GM21360 (cell line): ENCODE data around the gene KRT26.
"Not testable (repeated sequence)": the region's sequence is repeated elsewhere in the genome, so short reads cannot be mapped to it uniquely, and the experiment has no call there.

Experiments
- ATAC-seq: cut with Tn5 transposase; IDR thresholded peaks from one replicate; pipeline ENCODE4 v1.9.1; 2021; ENCODE audit warnings: mild to moderate bottlenecking, moderate library complexity; ENCODE audit not compliant: unreplicated experiment

Gene KRT26, protein sequence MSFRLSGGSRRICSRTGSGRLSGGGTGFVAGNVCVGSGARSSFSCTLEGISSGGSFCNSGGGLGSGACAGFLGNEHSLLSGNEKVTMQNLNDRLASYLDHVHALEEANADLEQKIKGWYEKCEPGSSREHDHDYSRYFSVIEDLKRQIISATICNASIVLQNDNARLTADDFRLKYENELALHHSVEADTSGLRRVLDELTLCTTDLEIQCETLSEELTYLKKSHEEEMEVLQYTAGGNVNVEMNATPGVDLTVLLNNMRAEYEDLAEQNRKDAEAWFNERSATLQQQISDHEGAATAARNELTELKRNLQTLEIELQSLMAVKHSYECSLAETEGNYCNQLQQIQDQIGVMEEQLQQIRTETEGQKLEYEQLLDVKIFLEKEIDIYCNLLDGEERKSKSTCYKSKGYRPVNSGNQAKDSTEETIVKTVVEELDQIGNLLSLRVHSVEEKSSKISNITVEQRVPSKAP

DNA sequence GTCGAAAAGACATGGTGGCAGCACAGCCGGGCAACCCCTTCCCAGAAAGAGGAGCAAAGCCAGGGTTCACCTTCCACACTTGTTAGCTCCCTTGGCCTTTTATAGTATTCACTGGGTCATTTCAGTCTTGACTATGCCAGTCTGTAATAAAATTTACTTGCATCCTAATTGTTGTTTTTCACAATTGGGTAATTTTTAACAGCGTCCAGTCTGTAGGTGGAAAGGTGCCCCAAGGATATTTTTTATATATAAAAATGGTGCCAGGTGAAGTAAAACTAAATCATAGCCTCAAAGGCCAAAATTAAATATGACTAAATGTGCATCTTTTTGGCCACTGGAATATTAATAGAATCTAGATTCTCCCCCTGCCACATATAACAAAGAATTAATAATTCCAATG lies at the start of gene KRT26:
Gene KRT26, minus strand, starts transcription at position 101 of the 400 bp plus-strand sequence. Its CDS starts 88 bp downstream, at position 13.
- ATAC-seq: no peak

DNA sequence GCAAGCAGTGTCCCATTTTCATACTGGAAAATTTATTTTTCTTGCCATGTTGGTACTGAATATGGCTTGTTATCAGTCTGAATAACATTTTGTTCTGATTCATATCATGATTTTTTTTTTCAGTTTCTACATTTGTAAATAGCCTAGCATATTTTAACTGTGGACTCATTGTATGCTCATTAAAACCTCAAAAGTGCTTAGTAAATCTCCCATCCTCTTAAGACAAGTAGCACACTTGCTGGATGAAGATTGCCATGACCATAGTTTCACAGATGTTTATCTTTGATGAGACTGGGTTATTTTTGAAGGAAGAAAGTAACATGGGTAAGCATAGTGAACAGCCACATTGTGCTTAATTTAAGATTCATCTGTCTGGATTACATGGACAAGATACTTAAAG lies 49.5 kb upstream of the KRT26 start:
- no peak for ATAC-seq

DNA sequence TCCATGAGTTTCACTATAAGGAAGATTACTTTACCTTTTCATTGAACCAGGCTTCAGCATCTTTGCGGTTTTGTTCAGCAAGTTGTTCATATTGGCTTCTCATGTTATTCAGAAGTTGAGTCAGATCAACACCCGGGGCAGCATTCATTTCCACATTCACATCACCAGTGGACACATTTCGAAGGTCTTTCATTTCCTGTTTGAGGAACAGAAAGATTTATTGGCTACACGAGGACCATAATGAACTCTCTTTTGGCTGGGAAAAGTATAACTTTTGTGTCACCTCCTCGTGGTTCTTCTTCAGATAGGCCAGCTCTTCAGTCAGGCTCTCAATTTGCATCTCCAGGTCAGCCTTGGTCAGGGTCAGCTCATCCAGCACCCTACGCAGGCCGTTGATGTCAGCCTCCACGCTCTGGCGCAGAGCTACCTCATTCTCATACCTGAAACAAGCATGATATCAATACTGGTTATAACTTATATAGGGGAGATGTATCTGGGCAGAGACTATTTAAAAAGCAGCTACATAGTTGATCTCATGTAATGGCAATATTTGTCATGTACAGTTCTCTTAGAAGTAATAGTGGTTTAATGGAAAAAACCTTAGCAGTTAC lies 48.3 kb upstream of the KRT26 start:
- ATAC-seq: no peak

DNA sequence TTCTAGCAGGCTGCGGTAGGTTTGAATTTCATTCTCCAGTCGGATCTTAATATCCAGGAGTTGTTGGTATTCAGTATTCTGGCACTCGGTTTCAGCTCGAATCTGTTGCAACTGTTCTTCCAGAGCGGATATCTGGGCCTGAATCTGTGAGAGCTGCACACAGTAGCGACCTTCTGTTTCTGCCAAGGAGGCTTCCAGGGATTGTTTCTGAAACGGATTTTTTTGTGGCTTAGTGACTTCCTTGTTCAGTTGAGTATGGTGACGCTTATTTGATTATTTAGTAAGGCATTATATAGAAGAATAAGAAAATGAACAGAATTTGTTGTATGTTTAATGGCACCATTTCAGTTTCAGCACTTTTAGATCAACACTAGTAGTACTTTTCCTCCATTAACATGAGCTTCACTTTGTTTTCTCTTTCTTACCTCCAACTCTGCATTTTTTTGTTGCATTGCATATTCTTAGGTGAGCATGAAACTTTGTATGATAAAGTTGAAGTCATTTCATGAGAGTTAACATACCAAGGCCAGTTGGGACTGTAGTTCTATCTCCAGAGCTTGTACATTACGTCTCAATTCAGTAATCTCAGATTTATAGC lies 47.6 kb upstream of the KRT26 start:
- no peak for ATAC-seq

DNA sequence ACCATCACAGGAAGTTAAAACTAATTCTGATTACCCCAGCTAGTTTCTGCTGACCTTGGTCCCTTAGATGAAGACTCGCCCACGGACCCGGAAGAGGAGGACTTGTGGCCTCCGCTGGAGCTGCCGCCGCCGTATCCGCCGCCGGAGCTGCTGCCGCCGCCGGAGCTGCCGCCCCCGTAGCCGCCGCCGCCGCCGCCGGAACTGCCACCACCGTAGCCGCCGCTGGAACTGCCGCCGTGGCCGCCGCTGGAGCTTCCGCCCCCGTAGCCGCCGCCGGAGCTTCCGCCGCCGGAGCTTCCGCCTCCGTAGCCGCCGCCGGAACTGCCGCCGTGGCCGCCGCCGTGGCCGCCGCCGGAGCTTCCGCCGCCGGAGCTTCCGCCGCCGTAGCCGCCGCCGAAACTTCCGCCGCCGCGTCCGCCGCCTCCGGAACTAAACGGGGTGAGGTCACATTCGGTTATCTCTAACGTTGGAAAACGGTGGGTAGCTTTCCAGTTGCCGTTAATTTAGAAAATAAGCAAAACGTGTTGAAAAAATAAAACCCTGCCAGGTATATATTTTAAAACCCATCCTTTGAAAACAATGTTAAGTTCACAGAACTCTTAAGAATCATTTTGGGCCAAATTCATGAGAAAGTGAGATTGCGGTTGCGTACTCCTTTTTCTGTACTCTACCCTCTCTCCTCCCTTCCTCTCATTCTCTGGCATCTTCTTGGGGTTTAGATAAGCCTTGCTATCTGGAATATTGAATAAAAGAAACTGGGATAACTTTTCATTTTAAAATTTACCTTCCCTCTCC lies 46.9 kb upstream of the KRT26 start:
- peak; percentile 78 for ATAC-seq

DNA sequence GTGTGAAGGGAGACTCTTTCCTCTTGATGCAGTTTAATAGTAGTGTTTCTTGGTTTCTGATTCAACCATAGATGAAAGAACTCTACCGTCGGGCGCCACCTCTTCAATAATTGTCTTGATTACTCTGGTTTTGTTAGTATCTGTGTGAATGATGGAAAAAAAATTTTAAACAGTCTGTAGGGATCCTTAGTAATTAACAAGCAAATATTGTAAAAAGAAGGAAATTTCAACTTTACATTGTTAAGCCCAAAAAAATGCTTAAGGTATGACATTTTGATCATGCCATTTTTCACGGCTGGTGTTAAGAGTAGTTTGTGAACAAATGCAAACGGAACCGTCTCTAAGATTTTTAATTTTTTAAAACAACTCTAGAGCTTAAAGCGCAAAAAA lies 46.3 kb upstream of the KRT26 start:
- no peak for ATAC-seq

DNA sequence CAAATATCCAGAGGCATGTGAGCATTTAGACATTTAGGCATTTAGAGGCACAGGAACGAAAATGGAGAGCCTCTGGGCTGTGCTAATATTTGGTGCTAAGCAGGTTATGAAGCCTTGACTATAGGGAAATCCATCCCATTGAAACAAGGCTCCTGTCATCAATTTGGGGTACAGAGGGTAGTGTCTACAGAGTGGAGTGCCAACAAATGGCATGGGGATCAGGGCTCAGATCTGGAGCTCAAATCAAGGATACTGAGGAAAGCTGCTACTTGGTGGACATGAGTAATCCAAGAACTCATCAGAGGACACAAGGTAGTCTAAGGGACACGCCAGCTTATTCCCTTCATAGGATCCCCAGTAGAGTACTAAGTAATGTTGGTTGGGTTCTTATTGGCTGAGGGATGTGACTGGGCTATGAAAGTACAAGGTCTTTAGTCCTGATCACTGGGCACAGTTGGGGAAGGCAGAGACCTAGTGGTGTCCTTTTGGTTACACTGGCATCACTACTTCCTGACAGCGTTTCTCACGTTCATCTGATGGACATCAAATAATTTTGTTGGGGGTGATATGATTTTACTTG lies 45.2 kb upstream of the KRT26 start:
- ATAC-seq: no peak

DNA sequence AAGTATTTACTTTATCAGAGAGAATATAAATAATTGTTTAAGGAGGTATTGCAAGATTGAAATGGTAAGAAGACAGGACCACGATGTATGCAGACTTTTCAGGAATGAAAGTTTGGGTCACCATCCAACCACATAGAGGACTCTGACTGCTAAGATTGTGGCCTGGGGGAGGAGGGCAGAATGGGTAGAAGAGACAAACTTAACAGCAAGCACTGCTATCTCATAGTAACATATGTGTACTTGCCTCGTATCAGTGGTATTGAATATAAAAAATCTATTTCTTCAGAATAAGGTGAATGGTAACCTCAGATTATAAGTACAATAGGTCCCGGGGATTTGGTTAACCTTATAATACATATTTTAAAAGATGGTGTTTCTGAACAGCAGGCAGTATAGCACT lies 44.6 kb upstream of the KRT26 start:
- ATAC-seq: no peak

DNA sequence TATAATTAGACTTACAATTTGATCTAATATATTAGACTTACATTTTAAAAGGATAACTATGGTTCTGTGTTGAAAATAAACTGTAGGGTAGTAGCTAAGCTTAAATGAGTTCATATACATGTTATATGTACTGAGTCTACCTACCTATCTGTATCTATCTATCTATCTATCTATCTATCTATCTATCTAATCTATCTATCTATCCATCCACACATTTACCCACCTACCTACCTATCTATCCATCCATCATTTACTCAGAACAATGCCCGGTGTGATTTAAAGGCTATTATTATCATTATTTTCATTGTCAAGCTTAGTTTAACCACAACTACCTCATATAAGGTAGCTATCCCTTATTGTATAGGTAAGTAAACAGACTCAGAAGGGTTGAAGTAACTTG lies 43.4 kb upstream of the KRT26 start:
- no peak for ATAC-seq

DNA sequence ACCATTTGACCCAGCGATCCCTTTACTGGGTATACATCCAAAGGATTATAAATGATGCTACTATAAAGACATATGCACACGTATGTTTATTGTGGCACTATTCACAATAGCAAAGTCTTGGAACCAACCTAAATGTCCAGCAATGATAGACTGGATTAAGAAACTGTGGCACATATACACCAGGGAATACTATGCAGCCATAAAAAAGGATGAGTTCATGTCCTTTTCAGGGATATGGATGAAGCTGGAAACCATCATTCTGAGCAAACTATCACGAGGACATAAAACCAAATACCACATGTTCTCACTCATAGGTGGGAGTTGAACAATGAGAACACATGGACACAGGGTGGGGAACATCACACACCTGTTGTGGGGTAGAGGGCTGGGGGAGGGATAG lies 42.7 kb upstream of the KRT26 start:
- ATAC-seq: not testable (repeated sequence)

DNA sequence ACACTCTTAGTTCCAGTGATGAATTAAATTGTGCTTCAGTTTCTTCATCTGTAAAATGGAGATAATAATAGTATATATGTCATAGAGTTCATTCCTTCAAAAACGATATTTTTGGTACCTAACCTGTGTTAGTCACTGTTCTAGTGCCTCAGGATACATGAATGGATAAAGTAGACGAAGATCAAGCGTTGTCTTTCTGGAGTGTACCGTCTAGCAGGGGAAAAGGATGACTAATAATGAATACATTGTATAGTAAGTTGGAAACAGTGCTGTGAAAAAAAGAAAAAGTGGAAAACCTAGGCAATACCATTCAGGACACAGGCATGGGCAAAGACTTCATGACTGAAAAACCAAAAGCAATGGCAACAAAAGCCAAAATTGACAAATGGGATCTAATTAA lies 41.8 kb upstream of the KRT26 start:
- ATAC-seq: no peak

DNA sequence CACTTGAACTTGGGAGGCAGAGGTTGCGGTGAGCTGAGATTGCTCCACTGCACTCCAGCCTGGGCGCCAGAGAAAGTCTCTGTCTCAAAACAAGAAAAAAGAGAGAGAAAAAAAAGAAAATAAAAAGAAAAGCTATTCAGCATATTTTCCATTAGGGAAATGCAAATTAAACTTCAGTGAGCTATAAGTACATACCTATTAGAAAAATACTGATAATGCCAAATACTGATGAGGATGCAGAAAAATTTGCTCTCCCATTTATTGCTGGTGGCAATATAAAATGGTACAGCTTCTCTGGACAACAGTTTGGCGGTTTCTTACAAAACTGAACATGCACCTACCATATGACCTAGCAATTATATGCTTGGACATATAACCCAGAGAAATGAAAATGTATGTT lies 40.6 kb upstream of the KRT26 start:
- ATAC-seq: no peak

DNA sequence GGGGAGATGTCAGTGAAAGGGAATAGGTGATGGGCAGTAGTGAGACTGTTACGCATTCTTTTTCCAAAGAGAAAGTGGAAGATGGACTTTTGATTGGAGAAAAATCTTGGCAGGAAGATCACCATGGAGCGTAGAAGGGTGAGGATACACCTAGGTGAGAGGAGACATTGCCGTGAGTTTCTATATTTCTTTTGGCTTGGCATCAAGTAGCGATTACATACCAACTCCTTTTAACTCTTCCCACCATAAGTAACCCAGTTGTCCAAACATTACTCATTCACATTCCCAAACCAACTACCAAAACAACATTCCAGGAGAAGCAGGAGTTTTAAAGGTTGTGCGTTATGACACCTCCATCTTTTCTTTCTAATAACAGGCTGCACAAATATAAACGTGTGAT lies 38.5 kb upstream of the KRT26 start:
- ATAC-seq: no peak

DNA sequence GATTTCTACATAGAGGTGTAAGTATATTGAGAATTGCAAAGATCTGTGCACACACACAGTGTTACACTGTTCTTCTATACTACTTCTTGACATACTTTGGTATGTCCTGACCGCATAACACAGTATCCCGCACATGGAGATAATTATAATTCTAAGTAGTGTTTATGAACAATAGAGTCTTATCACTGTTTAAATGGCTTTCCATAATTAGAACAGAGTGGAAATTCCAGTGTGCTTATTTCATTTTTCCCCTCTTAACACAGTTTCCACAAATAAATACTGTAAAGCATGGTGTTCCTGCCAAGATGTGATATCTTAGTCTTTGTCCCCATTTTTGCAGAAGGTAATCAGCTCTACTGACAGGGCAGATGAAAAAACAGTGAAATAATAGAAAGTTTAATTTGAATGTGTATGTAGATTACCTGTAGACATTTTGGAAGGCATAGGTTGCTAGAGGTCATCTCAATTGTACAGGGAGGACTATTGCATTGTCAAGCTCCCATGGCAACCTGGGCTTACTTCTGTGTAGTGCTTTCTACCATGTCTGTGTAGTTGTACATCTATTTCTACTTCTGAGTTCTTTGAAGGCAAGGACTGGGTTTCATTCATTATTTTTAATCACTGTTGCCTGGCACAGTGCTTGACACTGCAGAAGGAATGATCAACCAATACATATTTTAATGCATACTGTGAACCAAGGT lies 37.9 kb upstream of the KRT26 start:
- no peak for ATAC-seq

DNA sequence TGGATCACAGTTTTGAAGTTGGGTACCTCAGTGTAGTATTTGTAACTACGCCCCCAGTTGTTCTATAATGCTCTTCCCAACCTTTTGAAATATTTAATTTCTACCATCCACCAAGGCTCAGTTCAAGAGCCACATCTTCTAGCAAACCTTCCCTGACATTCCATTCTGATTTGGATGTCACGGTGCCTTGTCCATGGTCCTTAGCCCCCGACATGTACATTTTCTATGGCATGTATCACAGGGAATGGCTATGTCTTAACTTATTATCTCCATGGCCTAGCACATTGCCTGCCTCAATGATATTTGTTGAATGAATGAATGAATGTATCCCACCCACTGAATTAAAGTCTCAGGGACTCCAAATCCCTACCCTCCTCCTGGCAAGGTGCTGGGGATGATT lies 34.1 kb upstream of the KRT26 start:
- ATAC-seq: no peak

DNA sequence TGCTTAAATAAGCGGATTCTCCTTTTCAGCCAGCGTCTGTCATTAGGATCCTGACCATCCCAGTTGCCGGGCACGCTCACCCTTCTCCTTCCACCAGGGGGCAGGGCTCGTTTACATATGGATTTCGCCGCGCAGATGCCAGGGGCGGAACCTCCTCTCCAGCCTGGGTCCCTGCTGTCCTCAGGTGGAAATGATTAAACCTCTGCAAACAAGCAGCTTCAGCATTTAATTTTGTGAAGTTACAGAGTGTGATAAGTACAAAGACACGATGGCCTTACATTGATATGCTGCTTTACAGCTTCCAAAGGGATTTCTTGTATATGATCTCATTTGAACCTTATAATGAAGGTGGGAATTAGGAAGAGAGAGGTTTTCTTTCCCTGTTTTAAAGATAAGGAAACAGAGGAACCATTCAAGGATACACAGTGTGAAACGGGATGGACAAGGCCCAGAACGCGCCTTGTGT lies 31.6 kb upstream of the KRT26 start:
- peak; percentile 52 for ATAC-seq

DNA sequence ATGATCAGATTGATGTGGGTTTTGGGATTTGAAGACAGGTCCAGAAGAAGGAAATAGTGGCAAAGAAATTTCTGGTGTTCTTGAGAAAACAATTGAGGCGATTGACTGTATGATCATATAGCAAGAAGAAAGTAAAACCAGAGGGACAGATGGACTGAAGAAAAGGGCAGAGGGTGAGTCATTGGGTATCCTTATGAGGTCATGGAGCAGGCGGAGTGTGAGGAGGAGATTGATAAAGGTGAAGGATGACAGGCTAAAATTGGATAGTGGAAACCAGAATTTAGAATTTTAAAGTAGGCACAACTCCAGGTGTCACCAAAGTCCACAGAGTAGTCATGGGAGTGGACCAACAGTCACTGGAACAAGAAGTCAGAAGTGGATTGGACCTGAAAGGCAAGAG lies 29.2 kb upstream of the KRT26 start:
- no peak for ATAC-seq

DNA sequence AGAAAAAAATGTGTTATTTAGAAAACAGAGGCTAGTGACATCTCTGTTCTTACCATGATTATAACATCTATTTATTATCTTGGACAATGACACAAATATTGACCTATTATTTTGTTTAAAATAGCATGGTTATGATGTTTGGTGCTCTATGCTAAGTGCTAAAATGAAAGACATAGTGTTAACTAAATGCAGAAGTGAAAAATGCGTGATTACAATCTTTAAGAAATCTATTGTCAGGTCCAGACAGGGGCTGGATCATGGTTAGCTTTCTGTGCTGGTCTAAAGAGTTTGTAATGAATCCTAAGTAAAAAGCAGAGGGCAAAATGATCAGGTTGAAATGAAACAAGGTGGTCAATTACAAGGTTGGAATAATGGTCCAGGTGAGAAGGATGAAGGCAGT lies 28.4 kb upstream of the KRT26 start:
- ATAC-seq: no peak

DNA sequence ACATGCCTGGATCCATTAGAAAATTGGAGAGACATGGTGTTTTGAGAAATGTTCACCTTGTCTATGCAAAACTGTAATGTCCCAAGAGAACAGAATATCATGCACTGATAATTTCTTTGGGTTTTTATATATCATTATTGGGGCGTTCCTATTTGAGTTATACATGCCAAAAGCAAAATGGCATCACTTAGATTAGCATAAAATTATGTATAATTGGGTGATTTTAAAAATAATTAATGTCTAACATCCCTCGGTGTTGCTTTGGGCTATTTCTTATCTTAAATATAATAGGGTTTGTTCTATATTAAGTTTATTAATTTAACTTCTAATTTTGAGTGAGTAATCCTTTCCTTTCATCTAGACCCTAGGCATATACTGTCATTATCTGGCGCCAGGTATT lies 27.9 kb upstream of the KRT26 start, which contains the start of gene KRT28:
Gene KRT28, minus strand, starts transcription at position 101 of the 400 bp plus-strand sequence. Its CDS starts 66 bp downstream, at position 35.
- no peak for ATAC-seq

DNA sequence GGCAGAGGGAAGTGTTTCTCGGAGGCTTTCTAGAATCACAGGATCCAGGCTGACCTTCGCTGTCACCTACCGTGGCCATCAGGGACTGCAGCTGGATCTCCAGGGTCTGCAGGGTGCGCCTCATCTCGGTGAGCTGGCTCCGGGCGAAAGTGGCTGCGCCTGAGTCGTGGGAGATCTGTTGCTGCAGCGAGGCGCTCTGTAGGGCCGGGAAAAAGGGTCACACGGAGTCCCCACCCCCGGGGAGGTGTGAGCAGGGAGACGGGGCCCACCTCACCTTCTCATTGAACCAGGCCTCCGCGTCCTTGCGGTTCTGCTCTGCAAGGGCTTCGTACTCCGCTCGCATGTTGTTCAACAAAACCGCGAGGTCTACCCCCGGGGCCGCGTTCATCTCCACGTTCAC lies 24.8 kb upstream of the KRT26 start:
- ATAC-seq: no peak
